GM21447 (cell line): ENCODE results near the gene SUN5.

Experiments used
- ATAC-seq: cut with Tn5 transposase; IDR thresholded peaks from one replicate; pipeline ENCODE4 v1.9.1; 2021; ENCODE audit not compliant: unreplicated experiment

SUN5 gene

DNA sequence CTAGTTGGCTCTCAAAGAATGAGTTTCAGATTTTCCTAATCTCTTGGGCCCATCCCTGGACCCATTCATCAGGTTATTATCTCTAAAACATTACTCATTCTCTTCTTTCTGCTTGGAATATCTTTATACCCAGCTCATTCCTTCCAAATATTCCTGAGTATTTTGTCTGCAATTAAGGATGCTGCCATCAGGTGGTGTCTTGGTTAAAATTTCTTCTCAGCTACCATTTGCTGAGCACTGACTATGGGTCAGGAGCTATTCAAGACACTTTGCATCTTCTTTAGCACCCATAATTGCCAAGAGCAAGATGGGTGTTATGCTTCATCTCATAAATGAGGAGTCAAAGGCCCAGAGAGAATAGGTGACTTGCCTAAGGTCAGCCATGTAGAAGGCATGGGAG is 8.4 kb downstream of the SUN5 start:
- ATAC-seq: no peak

DNA sequence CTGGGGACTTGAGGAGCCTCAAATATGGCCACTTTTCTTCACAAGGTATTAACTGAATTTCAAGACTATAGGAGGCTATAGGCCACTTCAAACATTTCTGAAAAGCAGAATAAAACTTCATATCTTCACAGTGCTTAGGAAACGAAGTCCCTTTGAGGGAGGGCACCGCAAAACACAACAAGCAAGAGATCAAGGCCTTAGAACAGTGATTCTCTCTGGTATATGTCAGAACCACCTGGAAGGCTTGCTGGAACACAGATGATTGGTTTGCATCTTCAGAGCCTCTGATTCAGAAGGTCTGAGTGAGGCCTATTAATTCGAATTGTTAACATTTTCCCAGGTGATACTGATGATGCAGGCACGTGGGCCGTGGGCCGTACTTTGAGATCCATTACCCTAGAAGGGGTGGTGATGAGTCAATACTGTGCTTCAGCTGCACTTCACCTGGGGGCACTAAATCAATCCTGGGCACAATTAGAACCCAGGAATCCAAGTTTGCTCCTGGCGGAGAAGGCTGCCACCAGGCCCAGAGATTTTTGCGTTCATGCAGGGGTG is 10.7 kb downstream of the SUN5 start:
- ATAC-seq: no peak

DNA sequence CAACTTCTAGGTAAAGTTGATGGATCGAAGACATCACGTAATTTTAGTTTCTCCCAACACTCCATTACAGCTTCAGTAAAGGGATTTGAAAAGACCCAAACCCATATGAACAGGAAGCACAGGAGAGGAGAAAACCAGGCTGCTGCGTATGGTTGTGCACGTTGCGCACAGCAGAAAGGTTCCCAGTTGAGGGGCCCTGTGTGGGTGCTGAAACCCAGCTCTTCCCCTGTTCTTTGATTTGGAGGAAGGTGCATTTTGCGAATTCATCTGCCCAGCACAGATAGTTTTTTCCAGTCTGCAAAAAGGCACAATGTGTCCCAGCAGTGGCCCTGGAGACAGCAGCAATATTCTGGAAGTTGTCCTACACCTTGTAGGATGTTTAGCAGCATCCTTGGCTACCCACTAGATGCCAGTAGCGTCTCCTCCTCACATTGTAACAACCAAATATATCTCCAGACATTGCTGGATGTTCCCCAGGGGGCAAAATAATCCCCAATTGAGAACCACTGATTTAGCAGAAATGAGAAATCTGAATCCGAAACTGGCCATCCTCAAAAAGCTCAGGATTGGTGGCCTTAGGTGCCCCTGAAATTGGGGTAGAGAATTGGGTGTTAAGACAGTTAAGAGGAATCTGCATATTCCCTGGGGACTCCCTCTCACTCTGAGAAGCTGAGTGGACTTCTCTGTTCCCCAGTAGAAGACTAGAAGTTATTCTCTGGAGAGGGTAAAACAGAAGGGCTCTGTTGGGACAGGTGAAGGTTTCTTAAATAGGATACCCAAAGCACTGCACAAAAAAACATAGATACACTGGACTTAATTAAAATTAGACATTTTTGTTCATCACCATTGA is 12.2 kb downstream of the SUN5 start:
- ATAC-seq: no peak

DNA sequence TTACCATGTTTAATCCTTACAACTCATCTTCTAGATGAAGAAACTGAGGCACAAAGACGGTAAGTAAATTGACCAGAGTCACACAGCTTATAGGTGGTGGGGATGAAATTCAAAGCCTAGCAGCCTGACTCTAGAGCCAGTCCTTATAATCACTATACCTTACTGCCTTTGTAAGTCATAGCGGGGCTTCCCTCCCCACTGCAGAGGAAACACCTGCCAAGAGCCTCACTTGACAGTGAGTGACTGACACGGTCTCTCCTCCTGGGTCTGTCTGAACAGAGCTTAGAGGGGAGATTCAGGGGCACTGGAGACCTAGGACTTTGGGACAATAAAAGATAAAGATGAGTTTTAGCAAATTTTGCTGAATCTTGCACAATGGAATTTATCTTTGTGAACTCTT is 12.8 kb downstream of the SUN5 start:
- no peak for ATAC-seq

DNA sequence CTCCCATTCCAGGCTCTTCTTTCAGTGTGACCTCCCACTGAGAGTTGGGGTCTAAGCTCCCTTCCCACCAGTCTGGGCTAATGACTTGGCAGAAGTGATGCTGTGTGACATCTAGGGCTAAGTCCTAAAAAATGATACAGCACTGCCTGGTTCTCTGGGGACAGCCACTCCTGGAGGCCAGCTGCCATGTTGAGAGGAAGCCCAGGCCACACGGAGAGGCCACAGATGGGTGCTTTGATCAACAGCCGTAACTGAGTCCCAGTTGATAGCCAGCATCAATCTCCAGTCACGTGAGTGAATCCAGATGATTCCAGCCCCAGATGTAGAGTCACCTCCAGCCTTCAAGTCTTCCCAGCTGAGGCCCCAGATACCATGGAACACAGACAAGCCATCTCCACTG is 13.8 kb downstream of the SUN5 start:
- ATAC-seq: no peak

DNA sequence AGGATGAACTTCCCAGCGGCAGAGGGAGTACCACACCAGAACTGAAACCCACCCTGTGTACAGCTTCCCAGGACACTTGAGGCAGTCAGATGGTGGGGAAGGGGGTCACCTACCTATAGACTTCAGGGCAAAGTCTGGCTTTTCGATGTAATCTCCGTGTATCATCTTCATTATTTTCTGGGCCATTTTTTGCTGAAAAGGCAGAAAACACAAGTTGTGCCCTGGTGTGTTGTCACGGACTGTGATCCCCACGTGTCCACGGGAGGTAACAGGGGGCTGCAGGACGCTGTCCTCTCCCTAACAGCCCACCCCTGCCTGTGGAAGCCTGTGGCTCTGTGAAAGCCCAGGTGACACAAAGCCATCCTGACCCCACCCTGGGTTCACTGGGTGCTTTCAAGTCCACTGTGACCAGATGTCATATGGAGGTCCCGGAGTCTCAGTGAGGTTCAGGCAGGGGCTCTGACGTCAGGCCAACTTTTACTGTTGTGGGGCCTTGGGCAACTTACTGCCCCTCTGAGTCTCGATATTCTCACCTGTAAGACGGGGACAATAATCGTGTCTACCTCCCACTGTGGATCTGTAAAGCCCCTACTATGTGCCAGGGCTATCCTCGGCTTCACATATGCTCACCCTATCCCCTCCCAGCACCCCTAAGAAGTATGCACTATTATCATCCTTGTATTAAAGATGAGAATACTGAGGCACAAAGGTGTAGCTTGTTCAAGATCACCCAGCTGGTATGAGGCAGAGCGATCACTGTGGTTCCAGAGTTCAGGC is 14.5 kb downstream of the SUN5 start:
- ATAC-seq: no peak

DNA sequence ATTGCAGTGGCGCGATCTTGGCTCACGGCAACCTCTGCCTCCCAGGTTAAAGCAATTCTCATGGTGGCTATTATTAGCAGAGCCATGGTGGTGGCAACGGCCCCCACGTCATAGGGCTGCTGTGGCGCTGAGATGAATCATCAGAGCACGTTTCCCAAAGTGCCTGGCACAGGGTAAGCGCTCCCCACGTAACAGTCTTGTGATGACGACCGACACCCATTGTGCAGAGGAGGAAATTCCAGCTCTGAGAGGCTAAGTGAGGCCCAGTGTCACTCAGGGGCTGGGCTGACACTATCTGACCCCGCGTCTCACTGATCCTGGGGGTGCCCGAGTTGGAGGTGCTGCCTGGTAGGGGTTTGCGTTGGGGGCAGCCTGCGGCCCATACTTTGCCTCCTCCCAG is 16.2 kb downstream of the SUN5 start:
- ATAC-seq: no peak

DNA sequence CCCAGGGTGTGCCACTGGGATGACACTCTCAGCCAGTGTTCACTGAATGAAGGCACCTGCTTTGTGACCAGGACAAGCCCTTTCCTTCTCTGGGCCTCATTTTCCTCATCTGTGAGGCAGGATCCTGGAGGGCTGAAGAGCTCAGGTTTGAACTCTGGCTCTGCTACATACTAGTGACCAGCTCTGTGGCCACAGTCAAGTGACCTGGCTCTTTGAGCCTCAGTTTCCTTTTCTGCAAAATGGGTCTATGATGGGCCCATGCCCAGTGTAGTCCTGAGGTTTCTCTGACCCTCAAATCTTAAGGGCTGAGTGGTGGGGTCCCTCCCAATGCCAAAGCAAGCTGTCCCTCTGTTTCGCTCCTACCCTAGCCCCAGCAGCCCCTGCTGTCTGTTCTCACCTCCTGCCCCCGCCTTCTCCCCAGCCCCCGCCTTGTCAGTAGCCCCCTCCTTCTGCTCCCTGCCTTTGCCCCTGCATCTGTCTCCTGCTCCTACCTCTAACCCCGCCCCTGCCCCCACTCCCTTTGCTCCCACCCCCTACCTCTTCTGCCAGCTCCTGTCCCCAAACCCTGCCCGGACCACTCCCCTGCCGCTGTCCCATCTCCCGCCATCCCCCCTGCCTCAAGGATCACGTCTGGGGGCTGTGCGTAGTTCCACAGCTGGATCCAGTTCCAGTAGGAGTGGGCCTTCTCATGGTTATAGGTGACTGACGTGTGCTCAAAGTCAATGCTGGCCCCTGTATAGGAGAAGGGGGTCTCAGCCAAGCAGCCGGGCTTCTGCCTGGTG is 17.0 kb downstream of the SUN5 start:
- ATAC-seq: no peak

DNA sequence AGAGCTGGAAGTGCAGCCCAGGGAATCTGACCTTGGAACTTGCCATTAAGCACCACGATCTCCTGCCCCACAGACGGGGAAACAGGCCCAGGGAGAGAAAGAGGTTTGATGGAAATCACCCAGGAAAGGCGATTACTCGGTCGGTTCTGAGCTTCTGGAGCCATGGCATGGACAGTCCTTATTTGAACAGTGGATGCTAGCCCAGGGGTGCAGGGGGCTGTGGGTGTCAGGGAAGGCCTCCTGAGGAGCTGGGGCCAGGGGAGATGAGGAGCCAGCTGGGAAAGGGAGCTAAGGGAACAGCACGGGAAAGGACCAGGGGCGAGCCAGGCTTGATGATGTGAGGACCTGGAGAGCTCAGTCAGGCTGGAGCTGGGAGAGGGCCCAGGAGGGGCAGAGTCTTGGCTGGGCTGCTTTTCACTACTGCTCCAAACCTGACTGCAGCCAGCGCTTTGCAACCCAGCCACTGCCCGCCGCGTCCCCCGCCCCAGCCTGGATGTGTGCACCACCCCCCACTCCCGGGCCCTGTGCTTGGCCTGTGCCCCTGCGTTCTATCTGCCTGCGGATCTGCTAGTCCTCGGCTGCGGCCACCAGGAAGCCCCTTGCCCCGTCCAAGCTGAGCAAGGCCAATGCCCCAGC is 17.8 kb downstream of the SUN5 start:
- no peak for ATAC-seq

DNA sequence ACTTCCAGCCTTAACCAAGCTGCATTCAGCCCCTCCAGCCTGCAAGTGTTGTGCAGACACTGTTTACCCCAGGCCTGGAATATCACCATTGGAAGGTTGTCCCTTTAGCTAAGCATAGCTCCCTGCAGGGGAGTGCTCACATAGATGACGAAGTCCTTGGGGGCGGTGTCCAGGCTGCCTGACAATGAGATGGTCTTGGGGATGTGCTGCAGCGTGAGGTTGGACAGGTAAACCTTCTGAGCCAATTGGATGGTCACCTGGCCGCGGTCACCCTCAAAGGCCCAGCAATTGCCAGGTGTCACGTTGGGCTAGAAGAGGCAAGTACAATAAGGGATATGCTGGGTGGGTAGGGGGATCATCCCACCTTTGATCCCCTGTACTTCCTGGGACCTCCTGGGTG is 18.6 kb downstream of the SUN5 start:
- ATAC-seq: no peak

DNA sequence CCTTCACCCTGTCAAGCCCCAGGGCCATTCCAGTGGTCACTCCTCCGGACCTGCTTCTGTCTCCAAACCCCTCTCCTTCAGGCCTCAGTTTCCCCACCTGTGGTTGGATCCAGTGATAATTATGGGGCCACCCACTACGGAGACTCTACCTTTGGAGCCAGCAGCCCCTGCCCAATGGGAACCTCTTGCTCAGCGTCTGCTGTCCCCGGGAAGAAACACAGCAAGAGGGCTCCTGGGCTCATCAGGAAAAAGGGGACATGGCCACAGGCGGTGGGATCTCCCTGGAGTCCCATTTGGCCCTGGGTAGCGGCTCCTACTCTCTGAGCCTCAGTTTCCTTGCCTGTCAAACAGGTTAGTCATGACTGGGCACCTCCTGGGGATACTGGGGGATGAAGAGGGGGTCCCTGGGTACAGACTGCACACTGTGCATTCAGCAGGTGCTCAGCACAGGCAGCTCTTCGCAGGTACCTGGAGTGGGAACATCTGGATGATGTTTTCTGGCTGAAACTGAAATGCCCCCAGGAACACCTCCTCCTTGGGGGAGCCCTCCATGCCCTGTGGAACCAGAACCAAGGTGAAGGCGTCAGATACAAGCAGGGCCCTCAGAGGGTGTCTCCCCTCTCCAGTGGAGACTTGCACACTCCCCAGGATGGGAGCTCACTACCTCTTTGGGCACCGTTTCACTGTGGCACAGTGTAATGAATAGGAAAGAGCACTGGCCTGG is 19.4 kb downstream of the SUN5 start:
- no peak for ATAC-seq

DNA sequence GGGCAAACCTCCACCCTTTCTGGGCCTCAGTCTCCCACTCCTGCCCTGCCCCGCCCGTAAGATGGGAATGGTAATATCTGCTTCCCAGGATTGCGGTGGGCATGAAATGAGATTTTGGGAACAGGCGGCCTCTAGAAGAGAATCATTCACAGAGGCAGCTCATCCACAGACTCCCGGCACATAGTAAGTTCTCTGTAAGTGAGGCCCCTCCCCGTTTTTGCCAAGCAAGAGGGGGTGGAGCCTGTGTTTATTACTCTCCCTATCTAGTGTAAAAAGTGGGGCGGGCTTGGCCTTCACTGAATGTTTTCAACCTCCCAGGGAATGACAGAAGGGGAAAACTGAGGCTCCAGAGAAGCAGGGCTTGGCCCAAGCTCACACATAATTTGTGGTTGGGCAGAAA is 20.0 kb downstream of the SUN5 start:
- ATAC-seq: no peak

DNA sequence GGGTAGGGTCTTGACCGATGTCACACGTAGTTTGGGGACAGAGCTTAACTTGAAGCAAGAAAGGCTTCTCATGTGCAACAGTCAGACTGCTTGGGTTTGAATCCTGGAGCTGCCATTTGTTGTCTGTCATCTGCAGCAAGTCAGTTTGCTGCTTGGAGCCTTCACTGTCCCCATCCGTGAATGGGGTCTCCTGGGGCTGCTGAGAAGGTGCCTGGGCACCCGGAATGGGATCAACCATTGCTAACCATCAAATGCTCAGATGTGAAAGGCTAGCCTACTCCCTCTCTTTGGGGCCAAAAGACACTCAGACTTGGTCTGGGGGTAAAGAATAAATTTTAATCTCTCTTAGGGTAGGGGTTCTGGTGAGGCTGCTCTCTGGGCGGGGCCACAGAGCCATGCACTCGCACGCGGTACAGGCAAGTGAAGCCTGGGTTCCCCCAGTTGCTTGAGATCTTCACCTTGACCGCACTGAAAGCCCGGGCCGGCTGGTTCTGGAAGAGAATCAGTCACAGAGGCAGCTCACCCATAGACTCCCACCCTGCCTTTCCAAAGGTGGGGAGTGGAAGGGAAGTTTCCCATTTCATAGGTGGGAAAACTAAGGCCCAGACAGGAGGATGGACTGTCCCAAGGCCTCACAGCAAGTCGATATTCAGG is 20.6 kb downstream of the SUN5 start:
- no peak for ATAC-seq

DNA sequence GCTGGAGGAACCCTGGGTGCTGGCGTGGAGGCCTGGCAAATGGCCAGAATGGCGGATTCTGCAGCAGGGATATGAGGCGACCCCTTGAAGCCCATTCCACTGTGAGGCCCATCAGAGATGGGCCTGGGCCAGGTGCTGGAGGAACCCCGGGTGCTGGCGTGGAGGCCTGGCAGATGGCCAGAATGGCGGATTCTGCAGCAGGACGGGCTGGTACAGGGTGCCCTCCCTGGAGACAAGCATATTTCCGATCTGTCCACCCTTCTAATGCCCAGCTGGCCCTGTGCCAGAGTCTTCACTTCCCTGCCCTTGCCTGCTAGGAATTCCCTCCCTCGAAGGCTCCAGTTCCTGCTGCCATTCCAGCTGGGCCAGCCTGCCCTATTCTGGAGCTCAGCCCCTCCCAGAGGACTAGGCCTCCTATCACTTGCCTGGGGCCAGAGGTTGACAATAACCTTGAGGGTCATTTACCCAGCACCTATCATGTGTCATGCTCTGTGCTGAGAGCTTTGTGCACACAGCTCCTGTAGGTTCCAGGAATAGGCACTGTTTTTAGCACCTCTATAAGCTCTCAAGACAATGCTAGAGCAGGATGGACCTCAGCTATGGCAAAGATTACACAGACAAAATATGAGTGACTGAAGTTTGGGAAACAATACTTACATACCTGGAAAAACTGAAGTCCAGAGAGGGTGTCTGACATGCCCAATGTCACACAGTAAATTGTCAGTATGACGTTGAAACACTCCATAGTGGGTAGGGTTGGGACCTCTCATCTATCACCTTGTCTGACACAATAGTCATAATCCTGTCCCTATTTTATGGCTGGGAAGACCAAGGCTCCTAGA is 21.4 kb downstream of the SUN5 start:
- ATAC-seq: no peak

DNA sequence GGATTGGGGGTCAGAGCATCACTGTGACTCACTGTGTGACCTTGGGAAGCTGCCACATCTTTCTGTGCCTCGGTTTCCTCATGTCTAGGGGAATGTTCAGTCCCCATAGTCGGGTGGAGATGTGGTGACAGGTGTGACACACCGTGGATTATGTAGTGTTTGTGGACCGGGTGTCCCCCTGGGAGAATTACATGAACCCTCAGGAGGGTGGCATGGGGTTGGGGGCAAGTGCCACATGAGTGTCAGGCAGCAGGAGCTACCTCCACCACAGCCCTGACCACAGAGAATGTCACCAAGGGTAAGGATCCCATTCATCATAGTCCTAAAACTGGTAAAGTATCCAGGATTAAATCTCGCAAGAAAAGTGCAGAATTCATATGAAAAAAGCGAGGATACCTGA is 23.2 kb downstream of the SUN5 start:
- no peak for ATAC-seq

DNA sequence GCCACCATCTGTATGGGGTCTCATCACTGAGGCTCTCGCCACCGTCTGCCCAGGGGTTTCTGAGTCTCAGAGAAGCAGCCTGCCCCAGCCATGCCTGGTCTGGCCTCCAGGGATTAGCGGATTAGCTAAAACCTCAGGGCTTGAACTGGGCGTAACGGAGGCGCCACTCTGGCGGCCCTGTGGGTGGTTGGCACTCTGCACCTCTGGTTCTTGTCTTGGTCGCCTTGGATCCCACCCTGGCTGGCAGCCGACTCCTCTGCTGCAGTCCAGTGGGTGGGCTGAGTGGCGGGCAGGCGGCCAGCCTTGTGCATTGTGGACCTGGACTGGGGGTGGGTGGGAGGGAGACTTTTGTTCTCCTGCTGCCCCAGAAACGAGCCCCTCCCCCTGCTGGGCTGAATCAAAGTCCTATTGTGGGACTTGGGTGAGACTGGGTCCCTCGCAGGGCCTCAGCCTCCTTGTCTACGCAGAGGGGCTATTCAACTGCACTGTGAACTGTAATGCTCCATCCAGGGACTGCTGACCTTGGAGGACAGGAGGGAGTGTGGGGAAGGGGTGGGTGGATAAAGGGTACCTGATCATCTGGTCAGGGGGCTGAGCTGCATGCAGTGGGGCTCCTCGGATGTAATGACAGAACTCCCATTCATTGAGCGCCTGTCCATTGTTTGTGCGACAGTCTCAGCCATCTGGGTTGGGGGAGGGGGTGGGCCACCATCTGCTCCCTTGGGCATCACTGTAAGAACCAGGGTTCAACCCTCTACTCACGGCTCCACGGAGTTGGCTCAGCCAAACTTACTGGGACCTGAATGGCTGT is 23.9 kb downstream of the SUN5 start:
- ATAC-seq: no peak

DNA sequence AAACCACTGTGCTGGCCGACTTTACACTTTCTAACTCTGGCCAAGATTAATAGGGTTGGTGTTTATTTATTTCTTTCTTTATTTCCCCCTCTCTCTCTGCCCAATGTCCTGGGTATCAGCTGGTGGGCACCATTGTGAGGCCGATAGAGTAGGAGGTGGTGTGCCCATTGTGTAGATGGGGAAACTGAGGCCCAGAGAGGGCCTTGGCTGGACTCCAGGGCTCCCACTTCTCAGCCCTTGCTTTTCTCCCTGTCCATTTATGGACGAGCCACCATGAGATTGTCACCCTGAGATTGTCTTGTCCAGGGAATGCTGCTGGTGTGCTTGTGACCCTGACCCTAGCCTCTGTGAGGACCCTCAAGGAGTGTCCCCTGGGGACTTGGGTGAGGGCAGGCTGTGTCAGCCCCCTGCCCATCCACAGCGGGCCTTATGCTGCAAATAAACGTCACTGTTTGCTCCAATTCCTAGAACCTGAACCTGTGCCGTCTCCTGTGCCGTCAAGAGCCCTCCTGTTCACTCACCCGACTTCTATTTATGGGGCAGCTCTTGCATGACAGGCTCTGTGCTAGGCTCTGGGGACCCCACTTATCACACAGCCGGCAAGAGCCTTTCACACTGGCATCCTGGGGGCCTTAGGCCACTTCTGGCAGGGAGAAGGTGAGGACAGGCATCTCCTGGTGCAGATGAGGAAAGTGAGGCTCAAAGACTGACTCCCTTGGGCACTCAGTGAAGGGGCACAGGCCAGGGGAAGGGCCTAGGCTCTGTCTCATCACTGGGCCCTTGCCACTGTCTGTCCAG is 24.8 kb downstream of the SUN5 start:
- no peak for ATAC-seq
